Measurements from ENCODE around the gene TMEM134.

DNA sequence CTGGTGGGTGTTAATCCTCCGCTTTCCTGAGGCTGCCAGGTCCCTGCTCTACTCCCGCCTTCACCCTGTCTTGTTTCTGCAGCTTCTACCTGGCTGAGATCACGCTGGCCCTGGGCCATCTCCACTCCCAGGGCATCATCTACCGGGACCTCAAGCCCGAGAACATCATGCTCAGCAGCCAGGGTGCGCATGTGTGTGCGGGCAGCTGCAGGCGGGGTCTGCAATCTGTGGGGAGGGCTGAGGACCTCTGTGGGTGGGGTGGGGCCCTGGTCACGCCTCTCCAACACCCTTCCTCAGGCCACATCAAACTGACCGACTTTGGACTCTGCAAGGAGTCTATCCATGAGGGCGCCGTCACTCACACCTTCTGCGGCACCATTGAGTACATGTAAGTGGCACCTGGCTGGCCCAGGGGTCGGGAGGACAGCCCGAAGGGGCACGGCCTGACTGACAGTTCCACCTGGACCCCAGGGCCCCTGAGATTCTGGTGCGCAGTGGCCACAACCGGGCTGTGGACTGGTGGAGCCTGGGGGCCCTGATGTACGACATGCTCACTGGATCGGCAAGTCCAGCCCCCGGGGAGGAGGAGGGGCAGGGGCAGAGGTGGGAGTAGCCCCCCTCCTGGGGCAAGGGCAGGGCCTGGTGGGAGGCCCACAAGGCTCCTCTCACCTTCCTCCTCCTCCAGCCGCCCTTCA, 36.2 kb downstream of the TMEM134 start:
- TF ChIP-seq, protein P1, sequence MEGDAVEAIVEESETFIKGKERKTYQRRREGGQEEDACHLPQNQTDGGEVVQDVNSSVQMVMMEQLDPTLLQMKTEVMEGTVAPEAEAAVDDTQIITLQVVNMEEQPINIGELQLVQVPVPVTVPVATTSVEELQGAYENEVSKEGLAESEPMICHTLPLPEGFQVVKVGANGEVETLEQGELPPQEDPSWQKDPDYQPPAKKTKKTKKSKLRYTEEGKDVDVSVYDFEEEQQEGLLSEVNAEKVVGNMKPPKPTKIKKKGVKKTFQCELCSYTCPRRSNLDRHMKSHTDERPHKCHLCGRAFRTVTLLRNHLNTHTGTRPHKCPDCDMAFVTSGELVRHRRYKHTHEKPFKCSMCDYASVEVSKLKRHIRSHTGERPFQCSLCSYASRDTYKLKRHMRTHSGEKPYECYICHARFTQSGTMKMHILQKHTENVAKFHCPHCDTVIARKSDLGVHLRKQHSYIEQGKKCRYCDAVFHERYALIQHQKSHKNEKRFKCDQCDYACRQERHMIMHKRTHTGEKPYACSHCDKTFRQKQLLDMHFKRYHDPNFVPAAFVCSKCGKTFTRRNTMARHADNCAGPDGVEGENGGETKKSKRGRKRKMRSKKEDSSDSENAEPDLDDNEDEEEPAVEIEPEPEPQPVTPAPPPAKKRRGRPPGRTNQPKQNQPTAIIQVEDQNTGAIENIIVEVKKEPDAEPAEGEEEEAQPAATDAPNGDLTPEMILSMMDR (IDR thresholded peaks at IDR 0.05): no peak
- TF ChIP-seq POLR2AphosphoS5 (IDR thresholded peaks at IDR 0.05): no peak
